Breast epithelium (tissue), 4 donors: ENCODE results near the gene VMP1. TPM values are rescaled to one million over a fixed set of nuclear protein-coding genes. Genes with fewer than 3 reads are reported as not detected.
A peak's percentile ranks its signal among the peaks of the same experiment; 100 is the strongest.

Source experiments
- DNase-seq, 2 donors: peaks; one replicate each; pipeline ENCODE4 v3.0.0-alpha.2; 2019; ENCODE audit warnings: low spot score in 2 of 2
- H3K27ac ChIP-seq, 2 donors: fragments of 200-600 bp; sonication (generic) in 1 of 2; one replicate each; pipeline ENCODE4 v1.5.1; 2016 to 2019; ENCODE audit warnings: mild to moderate bottlenecking in 1 of 2
- H3K27me3 ChIP-seq, 2 donors: fragments of 200-600 bp; sonication (generic) in 1 of 2; one replicate each; pipeline versions ENCODE4 v1.5.1 to v1.6.0; 2017 to 2019; ENCODE audit warnings: control low read depth in 1 of 2, mild to moderate bottlenecking in 1 of 2
- H3K36me3 ChIP-seq: fragments of 200-600 bp; one replicate; pipeline ENCODE4 v1.5.1; 2019
- H3K4me1 ChIP-seq, 2 donors: fragments of 200-600 bp; sonication (generic); one replicate each; pipeline ENCODE4 v1.5.1; 2016 to 2019; ENCODE audit warnings: control low read depth in 1 of 2
- H3K4me3 ChIP-seq, 3 donors: fragments of 200-600 bp; sonication (generic); 1 replicate in 2 of 3; 2 replicates in 1 of 3; pipeline ENCODE4 v1.5.1; 2016 to 2019; ENCODE audit warnings: mild to moderate bottlenecking in 3 of 3, moderate library complexity in 2 of 3
- H3K9me3 ChIP-seq, 2 donors: fragments of 200-600 bp; sonication (generic) in 1 of 2; one replicate each; pipeline ENCODE4 v1.5.1; 2016 to 2019; ENCODE audit warnings: control low read depth in 1 of 2
- POLR2A ChIP-seq: fragments of 450-650 bp; IDR thresholded peaks from one replicate; pipeline ENCODE4 v1.6.1; 2016; ENCODE audit warnings: antibody characterized with exemption, mild to moderate bottlenecking, moderate library complexity
- POLR2AphosphoS5 ChIP-seq, 3 donors: sonication (generic); formaldehyde crosslinking; IDR thresholded peaks; one replicate each; pipeline ENCODE4 v1.6.1; 2017; ENCODE audit warnings: antibody characterized with exemption in 3 of 3
- intact Hi-C: fragments of 100-400 bp; cut with DNase I; formaldehyde crosslinking; loops from one replicate; pipeline ENCODE4 v1.15.1; 2023; ENCODE audit warnings: low total_unique reads
- total RNA-seq, 3 donors: library from RNA; depleted of rRNA; stranded (reverse); fragments of >200 nt; gene quantifications; one replicate each; pipeline ENCODE4 v1.1.0, GENCODE V29; 2016
- TF ChIP-seq, protein P1 (sequence below), 3 donors: fragments of 450-650 bp; IDR thresholded peaks; one replicate each; pipeline ENCODE4 v1.5.1; 2016 to 2017; ENCODE audit warnings: antibody characterized with exemption in 3 of 3, mild to moderate bottlenecking in 3 of 3, moderate library complexity in 3 of 3

VMP1 gene
- total RNA-seq, 3 donors from 2014 or later, result 142 to 636 (median 489) TPM

DNA sequence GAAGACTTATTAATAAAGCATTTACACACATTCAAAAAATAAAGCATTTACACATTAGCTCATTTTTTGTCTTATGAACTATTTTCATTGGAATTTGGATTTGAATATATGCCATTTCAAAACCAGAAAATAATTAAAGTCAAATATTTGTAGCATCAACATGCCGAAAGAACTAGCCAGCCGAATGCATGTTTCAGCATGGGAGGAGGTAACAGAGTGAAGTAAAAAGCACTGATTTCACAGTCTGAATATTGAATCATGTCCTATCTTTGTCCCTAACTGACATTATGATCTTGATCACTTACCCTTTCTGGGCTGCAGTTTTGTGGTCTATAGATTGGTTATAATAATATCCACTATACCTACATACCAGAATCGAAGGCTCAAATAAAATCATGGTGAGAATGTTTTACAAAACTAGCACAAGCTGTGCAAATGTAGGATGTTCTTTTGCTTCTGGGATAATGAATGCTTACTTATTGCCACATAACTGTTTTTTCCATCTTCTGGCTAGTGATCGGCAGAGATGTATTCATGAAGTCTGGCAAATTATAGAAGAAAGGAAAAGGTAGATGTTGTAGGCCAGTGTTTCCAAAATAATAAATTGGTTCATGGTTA is 100.5 kb downstream of the VMP1 start:
- TF ChIP-seq, protein P1, sequence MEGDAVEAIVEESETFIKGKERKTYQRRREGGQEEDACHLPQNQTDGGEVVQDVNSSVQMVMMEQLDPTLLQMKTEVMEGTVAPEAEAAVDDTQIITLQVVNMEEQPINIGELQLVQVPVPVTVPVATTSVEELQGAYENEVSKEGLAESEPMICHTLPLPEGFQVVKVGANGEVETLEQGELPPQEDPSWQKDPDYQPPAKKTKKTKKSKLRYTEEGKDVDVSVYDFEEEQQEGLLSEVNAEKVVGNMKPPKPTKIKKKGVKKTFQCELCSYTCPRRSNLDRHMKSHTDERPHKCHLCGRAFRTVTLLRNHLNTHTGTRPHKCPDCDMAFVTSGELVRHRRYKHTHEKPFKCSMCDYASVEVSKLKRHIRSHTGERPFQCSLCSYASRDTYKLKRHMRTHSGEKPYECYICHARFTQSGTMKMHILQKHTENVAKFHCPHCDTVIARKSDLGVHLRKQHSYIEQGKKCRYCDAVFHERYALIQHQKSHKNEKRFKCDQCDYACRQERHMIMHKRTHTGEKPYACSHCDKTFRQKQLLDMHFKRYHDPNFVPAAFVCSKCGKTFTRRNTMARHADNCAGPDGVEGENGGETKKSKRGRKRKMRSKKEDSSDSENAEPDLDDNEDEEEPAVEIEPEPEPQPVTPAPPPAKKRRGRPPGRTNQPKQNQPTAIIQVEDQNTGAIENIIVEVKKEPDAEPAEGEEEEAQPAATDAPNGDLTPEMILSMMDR (IDR thresholded peaks at IDR 0.05), result no peak
- no peak for TF ChIP-seq POLR2AphosphoS5 (IDR thresholded peaks at IDR 0.05)
- no peak for TF ChIP-seq POLR2A
- H3K27me3 ChIP-seq, result no peaks in the 10 kb centered on the region
- H3K9me3 ChIP-seq, result no peaks in the 10 kb centered on the region
- peak overlapping the region in 1 of 3 donors; percentile 20 for H3K4me3 ChIP-seq
- intact Hi-C loops, result no loop called here
- no peaks in the 10 kb centered on the region for H3K4me1 ChIP-seq
- no peaks in the 10 kb centered on the region for H3K36me3 ChIP-seq
- H3K27ac ChIP-seq, result peak overlapping the region; percentile 31 to 65
- no peak for DNase-seq

DNA sequence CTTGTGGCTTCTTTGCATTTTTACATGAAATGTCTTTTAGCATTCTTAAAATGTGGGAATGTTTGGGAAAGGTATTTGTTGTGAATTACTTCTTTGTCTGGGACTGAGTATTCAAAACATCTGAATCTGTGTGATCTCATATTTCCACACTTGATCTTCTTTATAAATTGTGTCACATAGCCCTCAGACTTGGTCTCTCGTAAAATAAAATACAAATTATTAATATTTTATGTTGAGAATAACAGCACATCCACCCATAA is 103.4 kb downstream of the VMP1 start:
- H3K36me3 ChIP-seq, result no peaks in the 10 kb centered on the region
- H3K4me3 ChIP-seq, result no peak overlapping the region
- no peaks in the 10 kb centered on the region for H3K27me3 ChIP-seq
- no peaks in the 10 kb centered on the region for H3K4me1 ChIP-seq
- intact Hi-C loops, result no loop called here
- no peaks in the 10 kb centered on the region for H3K9me3 ChIP-seq
- no peak overlapping the region for H3K27ac ChIP-seq
- DNase-seq, result no peak
- TF ChIP-seq, protein P1 (IDR thresholded peaks at IDR 0.05), result no peak
- TF ChIP-seq POLR2A (no peak), POLR2AphosphoS5 (IDR thresholded peaks at IDR 0.05) (no peak)

DNA sequence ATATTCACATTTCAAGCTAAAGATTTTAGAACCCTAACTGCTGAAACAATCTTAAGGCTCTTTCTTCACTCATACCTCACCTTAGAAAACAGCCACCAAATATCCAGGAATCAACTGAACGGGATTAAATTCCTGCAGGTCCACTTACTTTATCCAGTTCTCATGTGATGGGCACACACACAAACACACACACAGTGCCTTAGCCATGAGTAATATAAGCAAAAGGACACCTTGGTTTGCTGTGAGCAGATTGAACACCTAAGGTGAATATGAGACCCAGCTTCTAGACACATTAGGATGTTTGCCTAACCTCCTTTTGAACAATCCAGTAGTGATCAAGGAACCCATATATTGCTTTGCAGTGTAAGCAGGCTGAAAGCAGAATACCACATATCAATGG is 103.8 kb downstream of the VMP1 start:
- no peaks in the 10 kb centered on the region for H3K4me1 ChIP-seq
- no peak overlapping the region for H3K4me3 ChIP-seq
- DNase-seq, result no peak
- no peaks in the 10 kb centered on the region for H3K9me3 ChIP-seq
- TF ChIP-seq, protein P1 (IDR thresholded peaks at IDR 0.05), result no peak
- TF ChIP-seq POLR2AphosphoS5 (IDR thresholded peaks at IDR 0.05) (no peak), POLR2A (no peak)
- no peaks in the 10 kb centered on the region for H3K27me3 ChIP-seq
- no peaks in the 10 kb centered on the region for H3K36me3 ChIP-seq
- no peak overlapping the region for H3K27ac ChIP-seq
- intact Hi-C loops, result no loop called here

DNA sequence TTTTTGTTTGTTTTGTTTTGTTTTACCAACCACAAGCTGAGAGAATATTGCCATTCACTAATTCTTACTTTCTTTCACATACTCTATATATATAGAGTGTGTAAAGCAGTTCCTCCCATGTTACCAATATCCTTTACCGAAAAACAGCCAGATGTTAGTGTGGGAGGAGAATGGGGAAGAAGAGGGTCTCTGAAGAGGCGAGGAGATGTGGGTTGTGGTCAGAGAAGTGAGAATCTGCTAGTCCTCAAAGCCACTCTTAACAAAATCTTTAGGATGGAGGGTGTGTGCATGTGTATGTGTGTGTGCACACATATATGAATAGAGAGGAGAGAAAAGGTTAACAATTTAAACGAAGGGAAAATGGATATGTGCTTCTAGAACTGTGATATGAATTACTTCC is 104.7 kb downstream of the VMP1 start:
- no peaks in the 10 kb centered on the region for H3K9me3 ChIP-seq
- no peaks in the 10 kb centered on the region for H3K27me3 ChIP-seq
- no peak overlapping the region for H3K4me3 ChIP-seq
- no peaks in the 10 kb centered on the region for H3K4me1 ChIP-seq
- H3K27ac ChIP-seq, result no peak overlapping the region
- no peaks in the 10 kb centered on the region for H3K36me3 ChIP-seq
- TF ChIP-seq POLR2AphosphoS5 (IDR thresholded peaks at IDR 0.05) (no peak), POLR2A (no peak)
- TF ChIP-seq, protein P1 (IDR thresholded peaks at IDR 0.05), result no peak
- intact Hi-C loops, result no loop called here
- DNase-seq, result no peak

DNA sequence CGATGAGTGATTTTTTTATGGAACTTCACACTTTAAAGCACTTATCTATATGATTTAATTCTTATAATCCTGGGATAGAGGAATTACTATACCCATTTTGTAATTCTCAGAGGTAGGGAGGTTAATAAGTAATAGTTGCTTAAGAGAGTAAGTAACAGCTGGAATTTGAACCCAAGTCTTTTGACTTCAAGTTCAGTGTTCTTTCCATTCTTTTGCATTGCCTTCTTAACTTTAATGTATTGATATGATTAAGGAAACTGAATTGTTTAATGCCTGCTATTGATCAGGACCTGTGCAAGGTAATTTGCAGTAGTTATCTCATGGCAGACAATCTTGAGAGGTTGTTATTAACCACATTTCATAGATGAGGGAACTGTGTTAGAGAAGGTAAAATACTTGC is 106.8 kb downstream of the VMP1 start:
- Histone ChIP-seq H3K9me3 (no peaks in the 10 kb centered on the region), H3K27me3 (no peaks in the 10 kb centered on the region), H3K27ac (peak overlapping the region; percentile 3 to 19), H3K4me1 (no peaks in the 10 kb centered on the region), H3K4me3 (no peak overlapping the region), H3K36me3 (no peaks in the 10 kb centered on the region)
- intact Hi-C loops, result no loop called here
- no peak for DNase-seq
- TF ChIP-seq POLR2A, result no peak
- TF ChIP-seq POLR2AphosphoS5 (IDR thresholded peaks at IDR 0.05), result no peak
- TF ChIP-seq, protein P1 (IDR thresholded peaks at IDR 0.05), result no peak
